H1 (cell line): ENCODE data around the gene SMAD7. TPM values are rescaled to one million over a fixed set of nuclear protein-coding genes. Genes with fewer than 3 reads are reported as not detected.

Experiments
- CTCF ChIA-PET: fragments of 300-600 bp; sonication (Branson Sonifier 250); formaldehyde crosslinking; loops from one replicate; lab custom pipeline; 2021; ENCODE audit not compliant: partially characterized antibody; lab: Charles Lee
- POLR2A ChIA-PET: fragments of 300-600 bp; sonication (Branson Sonifier 250); formaldehyde crosslinking; loops from one replicate; lab custom pipeline; 2021; ENCODE audit warnings: inconsistent platforms; ENCODE audit not compliant: partially characterized antibody; lab: Charles Lee
- DNase-seq, 2 experiments: peaks; one replicate each; pipeline versions ENCODE4 v3.0.0 to v3.0.0-alpha.2; 2010 to 2022; ENCODE audit warnings: low spot score in 2 of 2, low read depth in 1 of 2, mixed read lengths in 1 of 2
- FAIRE-seq: peaks from 2 replicates; lab custom pipeline; 2011; peaks lifted over from hg19 to GRCh38; lab: Jason Lieb, UNC
- H2AFZ ChIP-seq: 2 replicates; pipeline ENCODE4 v1.8.1; 2012; ENCODE audit warnings: low read length, inconsistent platforms
- H2AK5ac ChIP-seq: 2 replicates; pipeline ENCODE4 v1.6.1; 2013; ENCODE audit warnings: low read depth, low read length
- H2BK120ac ChIP-seq: replicated peaks from 2 replicates; pipeline ENCODE3; 2013; ENCODE audit warnings: low read depth, low read length, inconsistent platforms
- H2BK12ac ChIP-seq: 2 replicates; pipeline ENCODE4 v1.6.1; 2013; ENCODE audit warnings: low read depth, low read length
- H2BK15ac ChIP-seq: 2 replicates; pipeline ENCODE4 v1.6.1; 2013; ENCODE audit warnings: low read length
- H2BK20ac ChIP-seq: 2 replicates; pipeline ENCODE4 v1.6.1; 2013; ENCODE audit warnings: low read length
- H2BK5ac ChIP-seq: 2 replicates; pipeline ENCODE4 v1.6.1; 2013; ENCODE audit warnings: low read depth, low read length
- H3K14ac ChIP-seq: 2 replicates; pipeline ENCODE4 v1.6.1; 2013; ENCODE audit warnings: inconsistent platforms; ENCODE audit not compliant: insufficient read length
- H3K18ac ChIP-seq: 2 replicates; pipeline ENCODE4 v1.6.1; 2013; ENCODE audit warnings: low read length; ENCODE audit errors: extremely low read depth
- H3K23ac ChIP-seq: 2 replicates; pipeline ENCODE4 v1.6.1; 2013; ENCODE audit warnings: inconsistent platforms; ENCODE audit not compliant: insufficient read length
- H3K23me2 ChIP-seq: 2 replicates; pipeline ENCODE4 v1.6.1; 2013; ENCODE audit warnings: low read depth, low read length
- H3K27ac ChIP-seq: 2 replicates; pipeline ENCODE4 v1.6.1; 2011; ENCODE audit warnings: low read depth, low read length, inconsistent platforms
- H3K27me3 ChIP-seq, 4 experiments: replicated peaks in 1 of 4; 1 replicate in 1 of 4; 2 replicates in 3 of 4; pipeline versions ENCODE4 v1.6.1 to v1.8.1; 2011 to 2013; ENCODE audit warnings: low read length in 3 of 4, mild to moderate bottlenecking in 3 of 4, inconsistent platforms in 2 of 4, mixed read lengths in 2 of 4, moderate library complexity in 1 of 4; ENCODE audit not compliant: control insufficient read depth in 3 of 4, insufficient read depth in 3 of 4; ENCODE audit errors: extremely low read depth in 1 of 4
- H3K36me3 ChIP-seq, 4 experiments: 2 replicates each; pipeline versions ENCODE4 v1.6.1 to v1.8.1; 2011 to 2013; ENCODE audit warnings: mild to moderate bottlenecking in 4 of 4, low read length in 3 of 4, moderate library complexity in 2 of 4, control low read depth in 1 of 4, inconsistent platforms in 1 of 4; ENCODE audit not compliant: insufficient read depth in 4 of 4, control insufficient read depth in 2 of 4
- H3K4ac ChIP-seq: replicated peaks from 2 replicates; pipeline ENCODE3; 2013; ENCODE audit warnings: low read length, low read depth, mixed read lengths, inconsistent platforms; ENCODE audit not compliant: insufficient read length
- H3K4me1 ChIP-seq, 4 experiments: replicated peaks in 1 of 4; 1 replicate in 1 of 4; 2 replicates in 3 of 4; pipeline versions ENCODE4 v1.6.1 to v1.8.1; 2011 to 2013; ENCODE audit warnings: low read length in 3 of 4, inconsistent platforms in 2 of 4, mixed read lengths in 1 of 4; ENCODE audit not compliant: insufficient read depth in 4 of 4, control insufficient read depth in 3 of 4
- H3K4me2 ChIP-seq, 2 experiments: 2 replicates each; pipeline versions ENCODE4 v1.6.1 to v1.8.1; 2011 to 2013; ENCODE audit warnings: low read depth in 2 of 2, low read length in 2 of 2, control low read depth in 1 of 2, inconsistent platforms in 1 of 2, mild to moderate bottlenecking in 1 of 2; ENCODE audit not compliant: insufficient read depth in 1 of 2
- H3K4me3 ChIP-seq, 4 experiments: fragments of 200-600, 300-600 bp in 1 of 4; sonication (generic), shearing (Covaris generic), sonication (Bioruptor Twin) in 1 of 4; 2 replicates each; pipeline versions ENCODE4 v1.5.1 to v1.8.1; 2011 to 2016; ENCODE audit warnings: low read length in 4 of 4, low read depth in 3 of 4, control low read depth in 2 of 4, inconsistent platforms in 2 of 4, mild to moderate bottlenecking in 2 of 4, mixed read lengths in 1 of 4, moderate library complexity in 1 of 4; ENCODE audit not compliant: insufficient read depth in 2 of 4; ENCODE audit errors: extremely low read depth in 1 of 4
- H3K56ac ChIP-seq: replicated peaks from 2 replicates; pipeline ENCODE3; 2013; ENCODE audit warnings: low read depth, mild to moderate bottlenecking, mixed read lengths, low read length, inconsistent platforms; ENCODE audit not compliant: insufficient read length
- H3K79me1 ChIP-seq: 2 replicates; pipeline ENCODE4 v1.6.1; 2013; ENCODE audit warnings: low read depth, low read length, control low read depth
- H3K79me2 ChIP-seq, 2 experiments: 2 replicates each; pipeline versions ENCODE4 v1.6.1 to v1.8.1; 2012 to 2013; ENCODE audit warnings: low read length in 2 of 2, mild to moderate bottlenecking in 2 of 2, inconsistent platforms in 1 of 2; ENCODE audit not compliant: insufficient read depth in 2 of 2, control insufficient read depth in 1 of 2
- H3K9ac ChIP-seq, 4 experiments: replicated peaks in 1 of 4; 1 replicate in 1 of 4; 2 replicates in 3 of 4; pipeline versions ENCODE4 v1.6.1 to v1.8.1; 2011 to 2013; ENCODE audit warnings: low read depth in 3 of 4, low read length in 3 of 4, control low read depth in 2 of 4, mild to moderate bottlenecking in 2 of 4, moderate library complexity in 2 of 4, inconsistent platforms in 1 of 4; ENCODE audit errors: extremely low read depth in 1 of 4
- H3K9me3 ChIP-seq, 2 experiments: 2 replicates each; pipeline versions ENCODE4 v1.6.1 to v1.8.1; 2012 to 2013; ENCODE audit warnings: mild to moderate bottlenecking in 2 of 2, moderate library complexity in 2 of 2, control low read depth in 1 of 2, inconsistent platforms in 1 of 2, low read depth in 1 of 2, low read length in 1 of 2, mixed read lengths in 1 of 2; ENCODE audit not compliant: insufficient read depth in 2 of 2
- H4K20me1 ChIP-seq, 2 experiments: replicated peaks in 1 of 2; 2 replicates each; pipeline versions ENCODE3 to v1.8.1; 2011 to 2013; ENCODE audit warnings: inconsistent platforms in 2 of 2, low read length in 2 of 2, mild to moderate bottlenecking in 1 of 2; ENCODE audit not compliant: insufficient read depth in 2 of 2, control insufficient read depth in 1 of 2
- H4K5ac ChIP-seq: 2 replicates; pipeline ENCODE4 v1.6.1; 2013; ENCODE audit warnings: low read length, low read depth, mixed read lengths, inconsistent platforms; ENCODE audit not compliant: insufficient read length
- H4K8ac ChIP-seq: 2 replicates; pipeline ENCODE4 v1.8.0; 2013; ENCODE audit warnings: mild to moderate bottlenecking, moderate library complexity, low read length, inconsistent platforms; ENCODE audit not compliant: insufficient read depth; ENCODE audit errors: extremely low read depth
- H4K91ac ChIP-seq: replicated peaks from 2 replicates; pipeline ENCODE3; 2013; ENCODE audit warnings: low read length, mixed read lengths, inconsistent platforms; ENCODE audit not compliant: insufficient read length
- EZH2 ChIP-seq: fragments of 200-600 bp; sonication (generic); IDR thresholded peaks from 2 replicates; pipeline ENCODE4 v1.7.1; 2012; ENCODE audit warnings: low read depth, mild to moderate bottlenecking, moderate library complexity, low read length, inconsistent platforms; ENCODE audit not compliant: severe bottlenecking
- HDAC2 ChIP-seq, 2 experiments: fragments of 300-600 bp in 1 of 2; sonication (generic) in 1 of 2; IDR thresholded peaks; 2 replicates each; pipeline ENCODE4 v1.6.1; 2011 to 2012; ENCODE audit warnings: low read depth in 2 of 2, low read length in 2 of 2, mild to moderate bottlenecking in 2 of 2, moderate library complexity in 2 of 2, borderline replicate concordance in 1 of 2, inconsistent platforms in 1 of 2
- KDM1A ChIP-seq: fragments of 200-600, 300-600 bp; sonication (generic); IDR thresholded peaks from 2 replicates; pipeline ENCODE4 v1.7.1; 2016; ENCODE audit warnings: mild to moderate bottlenecking, low read length, borderline replicate concordance
- NRF1 ChIP-seq: IDR thresholded peaks from 2 replicates; pipeline ENCODE4 v1.6.1; 2011; ENCODE audit warnings: mild to moderate bottlenecking, low read depth, low read length, improper control_type of control experiment
- RXRA ChIP-seq: IDR thresholded peaks from 2 replicates; pipeline ENCODE4 v1.6.1; 2011; ENCODE audit warnings: low read depth, mild to moderate bottlenecking, low read length, moderate library complexity; ENCODE audit not compliant: insufficient read depth
- YY1 ChIP-seq: IDR thresholded peaks from 2 replicates; pipeline ENCODE4 v1.6.1; 2011; ENCODE audit warnings: low read depth, mild to moderate bottlenecking, low read length
- WGBS, 2 experiments: shearing (Covaris generic) in 1 of 2; methylation state at CpG; one replicate each; pipeline versions ENCODE4 v1.1.6 to v1.1.7; 2013 to 2015; ENCODE audit warnings: low lambda C conversion rate in 2 of 2, mixed read lengths in 2 of 2, inconsistent platforms in 1 of 2, low coverage in 1 of 2, missing lambda C conversion rate in 1 of 2; ENCODE audit not compliant: insufficient replicate concordance in 2 of 2, insufficient coverage in 1 of 2, insufficient read length in 1 of 2; ENCODE audit errors: extremely low coverage in 1 of 2, missing lambda C conversion rate in 1 of 2; 5-methylcytosine and 5-hydroxymethylcytosine counted together
- polyA plus RNA-seq, 7 experiments: library from polyadenylated mRNA; depleted of rRNA in 3 of 7; stranded (reverse) in 5 of 7; unstranded in 2 of 7; fragments of >200 nt in 5 of 7; fragments of 200-250 nt in 2 of 7; gene quantifications; 1 replicate in 5 of 7; 2 replicates in 1 of 7; 4 replicates in 1 of 7; pipeline versions ENCODE4 v1.2.1 to v1.2.3, GENCODE V29; 2011 to 2013; ENCODE audit warnings: missing spikeins in 2 of 7, mixed read lengths in 2 of 7
- total RNA-seq: library from RNA; stranded (reverse); fragmentation: NEBNext Ultra II Directional; extraction: Animal tissue kit (Norgen Biotek cat#: 25700); gene quantifications from 2 replicates; pipeline ENCODE4 v1.2.1, GENCODE V29; 2021

SMAD7 gene
- total and polyA plus RNA-seq, 2 of the 8 experiments (the other 6 are each of a cell fraction or from before 2014, with no cell fraction given), result 6.5 to 15.5 TPM

DNA sequence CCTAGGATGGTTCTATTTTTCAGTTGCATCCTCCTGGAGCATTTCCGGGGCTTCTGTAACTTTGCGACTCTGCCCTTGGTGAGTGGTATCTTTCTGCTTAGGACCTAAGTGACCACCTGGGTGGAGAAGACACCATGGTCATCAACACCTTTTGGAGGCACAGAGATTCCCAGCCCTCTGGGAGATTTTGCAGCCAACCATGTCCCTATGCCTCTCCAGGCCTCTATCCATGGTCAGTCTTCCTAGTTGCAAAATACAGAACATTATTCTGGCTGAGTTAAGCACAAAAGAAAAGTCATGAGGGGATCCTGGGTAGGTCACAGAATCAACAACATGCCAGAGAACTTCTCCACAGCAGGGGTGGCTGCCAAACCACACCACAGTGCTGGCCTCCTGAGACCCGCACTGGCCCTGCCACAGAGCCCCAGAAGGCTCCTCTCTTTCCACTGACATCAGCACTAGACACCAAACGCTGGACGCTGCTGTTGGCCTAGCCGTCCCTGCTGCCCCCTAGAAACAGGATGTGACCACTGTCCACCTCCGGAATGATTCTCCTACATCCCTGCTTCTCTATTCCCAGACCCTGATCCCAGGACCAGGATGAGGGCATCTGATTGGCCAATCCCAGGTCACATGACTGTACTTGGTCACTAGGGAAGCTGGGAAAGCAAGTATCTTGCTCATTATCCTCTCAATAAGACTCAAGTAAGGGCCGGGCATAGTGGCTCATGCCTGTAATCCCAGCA is 47.7 kb downstream of the SMAD7 start:
- Histone ChIP-seq H4K91ac (no peak overlapping the region), H2BK5ac (no peak overlapping the region), H3K36me3 (no peaks in the 10 kb centered on the region), H3K4ac (no peak overlapping the region), H4K5ac (no peak overlapping the region), H3K27me3 (no peaks in the 10 kb centered on the region; a peak in 1 of 7 replicates), H3K18ac (no peak overlapping the region), H3K56ac (no peak overlapping the region), H3K23ac (no peak overlapping the region), H3K4me2 (no peak overlapping the region), H2AFZ (no peak overlapping the region), H3K4me3 (no peak overlapping the region), H2BK120ac (no peak overlapping the region), H3K27ac (no peak overlapping the region), H3K23me2 (peaks cover 5% of the 10 kb centered on the region; the same call in 1 of the 2 replicates), H4K20me1 (no peaks in the 10 kb centered on the region), H2AK5ac (no peak overlapping the region), H3K4me1 (no peaks in the 10 kb centered on the region), H3K79me1 (no peaks in the 10 kb centered on the region), H2BK20ac (no peak overlapping the region), H3K9me3 (peaks cover 0 to 3% of the 10 kb centered on the region in 2 experiments; a peak in 1 of 4 replicates), H3K79me2 (no peaks in the 10 kb centered on the region), H4K8ac (no peak overlapping the region), H3K9ac (no peak overlapping the region), H2BK12ac (no peak overlapping the region), H2BK15ac (no peak overlapping the region), H3K14ac (no peak overlapping the region)
- FAIRE-seq, result no peak
- WGBS, 2 experiments, result 96% methylated on average over 8 of the region's 8 CpGs; no CpG with 5 or more reads in 1 of the 2 experiments
- TF ChIP-seq HDAC2 (IDR thresholded peaks at IDR 0.05; ENCODE audit: borderline replicate concordance in 1 of 2, low read depth in 2 of 2, low read length in 2 of 2) (no peak), YY1 (no peak), RXRA (no peak), KDM1A (no peak), EZH2 (no peak), NRF1 (no peak)
- no peak for DNase-seq
- ChIA-PET CTCF (interaction anchor here (0.9 to 1.9 kb wide), 3 partner anchors 9 to 139 kb away, joined by 3 to 5 read pairs (median 3); no protein-coding TSS in a partner anchor), POLR2A (interaction anchor here (0.5 kb wide), 1 partner anchor 45 kb away, joined by 3 read pairs; no protein-coding TSS in a partner anchor)
